HUDEP-2 (cell line): ENCODE data around the gene RERE.
"Not testable (repeated sequence)": the region's sequence is repeated elsewhere in the genome, so short reads cannot be mapped to it uniquely, and the experiment has no call there.

Experiments
- DNase-seq, 76 experiments: peaks; one replicate each; lab custom pipeline; 2025; ENCODE audit not compliant: unreplicated experiment in 76 of 76; lab: John Stamatoyannopoulos, UW

RERE gene

DNA sequence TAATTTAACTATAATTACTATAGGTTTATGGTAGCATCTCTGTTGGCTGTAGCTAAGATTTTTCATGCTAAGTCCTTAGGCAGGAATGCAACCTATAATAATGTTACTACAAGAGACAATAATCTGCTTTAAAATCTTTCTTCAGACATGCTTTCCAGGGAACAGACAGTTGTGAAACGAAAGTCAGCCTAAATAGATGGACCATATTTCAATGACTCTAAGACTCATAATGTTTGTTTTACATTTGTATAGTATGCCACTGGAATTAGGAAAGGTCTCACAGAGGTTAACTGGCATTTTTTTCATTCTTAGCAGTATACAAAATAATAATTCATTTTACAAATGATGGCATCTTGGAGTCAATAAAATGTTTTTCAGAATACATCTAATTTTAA, 8.1 kb downstream of the RERE start:
- DNase-seq = no peak

DNA sequence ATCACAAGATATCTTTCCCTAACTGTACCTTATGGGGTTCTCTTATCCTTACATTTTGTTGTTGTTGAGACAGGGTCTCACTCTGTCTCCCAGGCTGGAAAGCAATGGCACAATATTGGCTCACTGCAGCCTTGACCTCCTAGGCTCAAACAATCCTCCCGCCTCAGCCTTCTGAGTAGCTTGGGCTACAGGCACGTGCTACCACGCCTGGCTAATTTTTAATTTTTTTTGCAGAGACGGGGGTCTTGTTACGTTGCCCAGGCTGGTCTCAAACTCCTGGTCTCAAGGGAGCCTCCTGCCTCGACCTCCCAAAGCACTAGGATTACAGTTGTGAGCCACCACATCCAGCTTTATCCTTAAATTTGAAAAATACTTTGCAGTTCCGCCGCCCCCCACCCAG, 10.4 kb downstream of the RERE start:
- DNase-seq = no peak

DNA sequence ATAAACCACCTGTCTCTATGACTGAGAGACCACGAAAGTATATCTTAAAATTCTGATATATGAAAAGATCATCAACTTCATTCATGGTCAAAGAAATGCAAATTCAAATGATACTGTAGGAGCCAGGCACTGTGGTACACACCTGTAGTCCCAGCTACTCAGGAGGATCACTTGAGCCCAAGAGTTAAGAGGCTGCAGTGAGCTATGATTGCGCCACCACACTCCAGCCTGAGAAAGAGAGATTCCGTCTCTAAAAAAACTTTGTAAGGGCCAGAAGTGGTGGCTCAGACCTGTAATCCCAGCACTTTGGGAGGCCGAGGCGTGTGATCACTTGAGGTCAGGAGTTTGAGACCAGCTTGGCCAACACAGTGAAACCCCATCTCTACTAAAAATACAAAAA, 17.0 kb downstream of the RERE start:
- DNase-seq = no peak

DNA sequence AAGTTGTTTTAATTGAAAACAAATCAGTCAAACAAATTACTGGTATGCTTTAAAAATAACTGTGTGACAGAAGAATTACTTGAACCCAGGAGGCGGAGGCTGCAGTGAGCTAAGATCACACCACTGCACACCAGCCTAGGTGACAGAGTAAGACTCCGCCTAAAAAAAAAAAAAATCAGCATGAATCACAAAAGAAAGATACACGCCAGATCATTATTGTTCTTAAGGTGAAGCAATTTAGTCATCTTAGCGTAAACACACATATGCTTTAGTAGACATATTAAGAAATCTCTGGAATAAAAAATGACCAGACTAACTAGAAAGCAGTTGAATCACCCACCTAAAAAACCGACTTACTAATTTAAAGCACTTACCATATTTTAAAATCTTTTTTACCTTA, 20.2 kb downstream of the RERE start:
- DNase-seq = no peak

DNA sequence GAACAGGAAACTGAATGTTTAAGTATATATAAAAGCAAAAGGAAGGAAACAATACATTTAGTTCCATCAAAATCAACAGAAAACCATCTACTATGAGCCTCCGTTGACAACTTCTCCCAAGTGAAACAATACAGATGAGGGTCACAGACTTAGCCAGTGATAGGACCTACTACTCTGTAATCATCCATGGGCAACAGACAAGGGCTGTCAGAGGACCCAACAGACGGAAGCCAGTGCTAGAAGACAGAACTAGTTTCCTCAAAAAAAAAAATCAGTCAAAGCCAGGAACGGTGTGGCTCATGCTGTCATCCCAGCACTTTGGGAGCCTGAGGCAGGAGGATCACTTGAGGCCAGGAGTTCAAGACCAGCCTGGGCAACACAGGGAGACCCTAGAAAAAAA, 20.6 kb downstream of the RERE start:
- DNase-seq = no peak

DNA sequence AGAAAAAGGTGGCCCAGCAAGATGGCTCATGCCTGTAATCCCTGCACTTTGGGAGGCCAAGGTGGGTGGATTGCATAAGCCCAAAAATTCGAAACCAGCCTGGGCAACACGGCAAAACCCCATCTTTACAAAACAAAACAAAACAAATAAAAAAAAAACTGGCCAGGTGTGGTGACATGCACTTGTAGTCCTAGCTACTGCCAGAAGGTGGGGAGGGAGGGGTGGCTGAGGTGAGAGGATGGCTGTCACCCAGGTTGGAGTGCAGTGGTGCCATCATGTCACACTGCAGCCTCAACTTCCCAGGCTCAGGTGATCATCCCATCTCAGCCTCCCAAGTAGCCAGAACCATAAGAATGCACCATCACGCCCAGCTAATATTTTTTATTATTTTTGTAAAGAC, 22.8 kb downstream of the RERE start:
- no peak for DNase-seq

DNA sequence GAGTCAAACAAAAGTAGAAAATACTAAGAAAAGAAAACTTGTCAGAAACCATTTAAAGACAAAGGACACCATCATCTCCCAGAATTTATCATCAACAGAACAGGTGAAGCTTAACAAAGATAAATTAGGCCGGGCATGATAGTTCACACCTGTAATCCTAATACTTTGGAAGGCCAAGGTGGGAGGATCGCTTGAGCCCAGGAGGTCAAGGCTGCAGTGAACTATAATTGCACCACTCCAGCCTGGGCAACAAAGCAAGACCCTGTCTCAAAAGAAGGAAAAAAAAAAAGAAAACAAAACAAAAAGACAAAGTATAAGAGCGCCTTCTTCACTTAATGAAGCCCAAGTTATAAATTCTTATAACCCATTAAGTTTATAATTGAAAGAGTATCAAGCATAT, 25.6 kb downstream of the RERE start:
- no peak for DNase-seq

DNA sequence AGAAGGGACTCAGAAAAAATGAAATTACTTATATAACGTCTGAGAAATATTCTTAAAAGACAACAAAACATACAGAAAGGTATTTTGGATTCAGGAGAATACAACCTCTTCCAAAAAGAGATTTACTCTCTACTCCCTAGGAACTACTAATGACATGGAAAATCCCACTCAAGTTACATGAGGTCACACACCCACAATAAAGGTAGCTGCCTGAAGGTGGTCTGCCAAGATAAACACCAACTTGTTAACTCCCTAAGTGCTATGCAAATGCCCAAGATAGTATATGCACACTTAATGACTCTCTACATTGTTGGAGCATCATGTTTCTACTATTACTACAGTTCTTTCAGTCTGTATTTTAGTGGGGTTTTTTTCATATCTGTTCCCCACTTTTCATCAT, 26.5 kb downstream of the RERE start:
- DNase-seq = no peak

DNA sequence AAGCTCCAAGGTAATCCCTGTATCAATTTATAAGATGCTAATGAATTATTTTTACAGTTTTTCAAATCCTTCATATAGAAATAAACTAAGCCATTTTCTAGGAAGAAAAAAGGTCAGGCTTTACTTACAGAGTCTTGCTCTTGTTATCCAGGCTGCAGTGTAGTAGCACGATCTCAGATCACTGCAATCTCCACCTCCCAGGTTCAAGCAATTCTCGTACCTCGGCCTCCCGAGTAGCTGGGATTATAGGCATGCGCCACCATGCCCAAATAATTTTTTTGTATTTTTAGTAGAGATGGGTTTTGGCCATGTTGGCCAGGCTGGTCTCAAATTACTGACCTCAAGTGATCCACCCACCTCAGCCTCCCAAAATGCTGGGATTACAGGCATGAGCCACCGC, 27.0 kb downstream of the RERE start:
- DNase-seq = no peak

DNA sequence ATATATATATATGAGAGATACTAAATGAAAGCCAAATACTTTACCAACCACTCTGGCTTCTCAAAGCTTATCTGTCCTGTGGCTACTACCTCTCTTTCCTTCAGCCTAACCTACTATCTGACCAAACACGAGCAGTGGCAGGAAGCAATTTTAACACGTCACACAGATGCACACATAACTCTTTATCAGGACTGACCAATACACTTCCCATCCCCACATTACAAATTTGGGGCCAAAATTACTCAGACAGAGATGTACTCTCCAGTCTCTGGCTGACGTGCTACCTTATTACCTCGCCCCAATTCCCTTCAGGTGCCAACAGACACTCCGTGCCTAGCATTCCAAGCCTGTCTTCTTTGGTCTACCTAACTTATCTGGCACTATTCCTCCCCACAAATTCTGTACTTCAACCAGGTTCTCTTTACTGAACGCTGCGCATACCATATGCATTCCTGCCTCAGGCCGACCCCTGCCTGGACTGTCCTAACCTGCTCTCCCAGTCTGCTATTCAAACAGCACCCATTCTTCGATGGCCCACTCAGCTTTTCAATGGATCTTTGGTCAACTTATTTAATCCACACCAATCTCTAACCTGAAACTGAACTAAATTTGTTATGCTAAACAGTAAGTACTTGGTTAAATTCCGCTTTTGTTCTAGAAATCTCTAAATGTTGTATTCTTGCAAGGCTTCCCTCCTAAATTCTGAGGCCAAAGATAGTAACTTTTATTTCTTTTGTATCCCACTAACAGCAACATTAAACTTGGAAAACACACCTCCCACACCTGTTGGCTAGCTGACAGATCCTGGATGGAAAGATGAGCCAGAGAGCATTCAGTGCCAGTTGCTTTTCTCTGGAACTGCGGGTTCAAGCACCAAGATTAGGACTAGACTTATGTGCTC, 27.9 kb downstream of the RERE start:
- DNase-seq = peak in 46 of 76 experiments; percentile 1 to 74 (median 39)

DNA sequence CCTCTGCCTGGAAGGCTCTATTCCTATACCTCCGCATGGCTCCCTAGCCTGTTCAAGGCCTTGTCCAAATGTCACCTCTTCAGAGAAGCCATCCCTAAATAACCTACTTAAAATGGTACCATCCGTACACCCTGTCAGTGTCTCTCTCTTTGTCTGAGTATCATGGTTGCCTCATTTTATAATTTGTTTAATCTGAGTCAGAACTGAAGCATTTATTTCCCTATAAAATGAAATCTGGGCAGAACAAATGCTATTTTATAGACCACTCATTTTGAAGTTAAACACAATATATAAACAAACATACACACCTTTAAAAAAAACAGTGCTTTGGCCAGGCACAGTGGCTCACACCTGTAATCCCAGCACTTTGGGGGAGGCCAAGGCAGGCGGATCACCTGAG, 30.2 kb downstream of the RERE start:
- DNase-seq = no peak

DNA sequence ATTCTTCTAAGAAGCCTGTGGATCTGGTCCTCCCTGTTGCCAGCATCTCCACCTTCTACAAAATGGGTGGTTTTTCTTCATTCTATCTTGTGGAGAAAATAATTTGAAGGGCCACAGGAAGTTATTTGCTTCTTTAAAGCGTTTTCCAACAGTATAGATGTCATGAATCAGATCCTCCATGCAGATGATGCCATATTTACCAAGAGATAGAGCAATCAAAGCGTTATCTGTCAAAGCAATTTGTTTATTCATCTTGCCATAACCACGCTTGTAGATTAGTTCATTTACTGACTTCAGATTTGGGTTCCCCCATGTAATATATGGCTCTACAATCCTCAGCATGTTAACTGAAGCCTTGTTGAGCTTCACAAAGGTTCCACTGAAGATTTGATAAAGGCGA, 31.2 kb downstream of the RERE start:
- not testable (repeated sequence) for DNase-seq

DNA sequence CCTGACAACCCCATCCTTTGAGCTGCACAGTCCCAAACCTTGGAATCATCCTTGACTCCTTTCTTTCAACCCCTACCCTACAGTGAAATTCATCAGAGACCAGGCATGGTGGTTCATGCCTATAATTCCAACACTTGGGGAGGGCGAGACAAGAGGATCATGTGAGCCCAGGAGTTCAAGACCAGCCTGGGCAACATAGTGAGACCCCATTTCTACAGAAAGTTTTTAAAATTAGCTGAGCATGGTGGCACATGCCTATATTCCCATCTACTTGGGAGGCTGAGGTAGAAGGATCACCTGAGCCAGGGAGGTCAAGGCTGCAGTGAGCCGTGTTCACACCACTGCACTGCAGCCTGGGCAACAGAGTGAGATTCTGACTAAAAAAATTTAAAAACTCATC, 34.5 kb downstream of the RERE start:
- DNase-seq = no peak

DNA sequence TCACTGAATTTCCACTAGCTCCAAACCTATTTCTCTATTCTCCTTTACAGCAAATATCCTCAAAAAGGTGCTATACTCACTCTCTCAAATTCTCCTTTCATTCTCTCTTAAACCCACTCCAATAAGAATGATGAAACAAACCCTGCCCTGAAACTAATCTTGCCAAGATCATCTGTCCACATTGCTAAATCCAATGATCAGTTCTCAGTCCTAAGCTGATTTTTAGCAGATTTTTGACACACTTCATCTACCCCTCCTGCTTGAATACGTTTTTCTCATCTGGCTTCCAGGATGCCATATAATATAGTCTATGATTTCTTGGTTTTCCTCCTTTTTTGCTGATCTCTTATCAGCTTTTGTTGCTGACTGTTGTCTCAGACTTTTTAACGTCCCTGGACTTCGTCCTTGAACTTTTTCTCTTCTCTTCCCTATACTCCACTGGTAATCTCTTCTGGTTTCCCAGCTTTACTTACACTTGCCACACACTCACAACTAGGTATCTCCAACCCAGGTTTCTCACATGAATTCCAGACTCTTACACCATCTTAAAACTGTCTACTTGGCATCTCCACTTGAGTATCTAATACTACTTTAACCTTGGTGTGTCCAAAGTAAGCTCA, 35.3 kb downstream of the RERE start:
- no peak for DNase-seq

DNA sequence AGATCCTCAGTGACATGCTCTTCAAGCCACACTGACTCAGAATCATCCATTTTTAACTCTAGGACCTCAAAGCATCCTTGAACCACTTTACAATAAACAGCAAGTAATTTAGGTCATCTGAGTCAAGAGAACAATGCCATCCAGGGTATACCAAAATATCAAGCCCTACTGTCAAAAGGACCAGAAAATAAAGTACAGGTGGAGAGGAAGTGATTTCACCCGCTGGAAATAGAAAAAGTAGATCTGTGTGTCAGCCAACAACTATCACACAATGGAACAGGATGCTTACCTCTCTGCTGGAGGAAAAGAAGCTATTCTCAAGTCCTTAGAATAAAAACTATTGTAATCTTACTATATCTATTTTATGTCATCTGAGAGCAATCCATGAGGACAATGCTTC, 37.0 kb downstream of the RERE start:
- no peak for DNase-seq

DNA sequence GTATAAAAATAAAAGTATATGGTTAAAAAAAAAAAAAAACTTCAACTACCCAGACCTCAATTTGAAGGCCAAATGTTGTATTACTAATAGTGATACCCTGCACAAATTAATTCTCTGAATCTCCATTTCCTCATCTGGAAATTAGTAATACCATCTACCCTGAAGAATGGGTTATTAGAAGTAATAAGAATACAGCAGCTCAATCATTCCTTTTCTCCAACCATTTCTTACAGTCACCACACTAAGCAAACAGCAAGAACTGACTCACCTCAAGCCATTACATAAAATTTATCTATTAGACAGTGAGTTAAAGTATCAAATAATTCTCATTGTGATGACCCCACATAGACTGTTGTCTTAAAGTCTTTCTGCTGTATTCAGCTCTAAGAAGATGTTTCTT, 39.6 kb downstream of the RERE start:
- no peak for DNase-seq

DNA sequence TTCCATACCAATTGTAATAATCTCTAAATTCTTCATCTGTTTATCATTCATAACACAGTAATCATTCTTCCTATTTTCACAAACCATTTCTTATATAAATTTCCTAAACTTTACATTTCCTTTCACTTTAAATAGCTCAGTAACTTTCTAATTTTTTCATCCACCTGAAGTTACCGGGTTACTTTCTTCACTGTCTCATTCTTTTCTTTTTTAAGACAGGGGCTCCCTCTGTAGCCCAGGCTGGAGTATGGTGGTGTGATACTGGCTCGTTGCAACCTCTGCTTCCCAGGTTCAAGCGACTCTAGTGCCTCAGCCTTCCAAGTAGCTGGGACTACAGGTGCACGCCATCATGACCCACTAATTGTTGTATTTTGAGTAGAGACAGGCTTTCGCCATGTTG, 41.3 kb downstream of the RERE start:
- DNase-seq = no peak

DNA sequence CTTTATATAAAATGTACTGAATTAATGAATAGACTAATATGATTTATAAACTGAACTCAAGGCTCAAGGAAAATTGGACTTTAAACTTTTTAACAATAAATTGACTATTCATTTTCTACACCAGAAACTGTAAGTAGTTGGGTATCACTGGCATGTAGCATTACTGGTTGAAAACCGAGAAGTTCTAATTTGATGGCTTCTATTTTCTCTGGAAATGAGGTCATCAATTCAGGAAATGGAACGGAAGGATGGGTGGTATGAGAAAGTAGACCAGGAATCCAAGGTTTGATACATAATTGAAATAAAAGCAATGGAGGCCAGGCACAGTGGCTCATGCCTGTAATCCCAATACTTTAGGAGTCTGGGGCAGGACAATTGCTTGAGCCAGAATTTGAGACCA, 50.4 kb downstream of the RERE start:
- no peak for DNase-seq

DNA sequence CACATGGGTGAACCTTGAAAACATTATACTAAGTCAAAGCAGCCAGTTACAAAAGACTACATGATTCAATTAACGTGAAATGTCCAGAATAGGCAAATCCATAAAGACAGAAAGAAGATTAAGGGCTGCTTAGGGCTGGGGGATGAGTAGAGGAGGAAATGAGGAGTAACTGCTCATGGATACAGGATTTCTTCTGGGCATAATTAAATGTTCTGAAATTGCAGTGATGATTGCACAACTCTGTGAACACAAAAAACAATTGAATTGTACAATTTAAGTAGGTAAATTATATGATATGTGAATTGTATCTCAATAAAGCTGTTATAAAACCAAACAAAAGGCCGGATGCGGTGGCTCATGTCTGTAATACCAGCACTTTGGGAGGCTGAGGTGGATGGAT, 52.2 kb downstream of the RERE start:
- DNase-seq = no peak

DNA sequence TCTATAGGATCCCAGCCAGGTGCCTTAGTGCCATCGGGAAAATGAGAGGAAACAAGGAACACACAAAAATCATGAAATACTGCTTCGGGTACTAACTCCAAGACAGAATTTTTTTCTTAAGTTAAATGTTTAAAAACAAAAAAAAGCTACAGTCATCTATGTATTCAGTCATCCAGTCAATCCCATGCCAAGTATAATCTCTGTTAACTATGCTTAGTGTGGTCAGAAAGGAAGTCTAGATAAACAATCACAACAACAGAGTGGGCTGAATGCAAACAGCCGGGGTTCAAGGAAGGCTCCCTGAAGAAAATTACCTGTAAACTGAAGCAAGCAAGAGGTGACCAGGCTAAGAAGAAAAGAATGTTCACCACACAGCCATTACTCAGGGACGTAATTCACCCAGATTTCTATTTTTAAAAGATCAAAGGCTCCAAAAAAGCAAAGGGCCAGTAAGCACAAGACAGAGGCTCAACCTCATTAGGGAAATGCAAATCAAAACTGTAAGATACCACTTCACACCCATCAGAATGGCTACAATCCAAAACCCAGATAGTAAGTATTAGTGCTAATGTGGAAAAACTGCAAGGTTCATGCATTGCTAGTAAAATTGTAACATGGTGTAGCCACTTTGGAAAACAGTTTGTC, 53.0 kb downstream of the RERE start:
- DNase-seq = no peak

DNA sequence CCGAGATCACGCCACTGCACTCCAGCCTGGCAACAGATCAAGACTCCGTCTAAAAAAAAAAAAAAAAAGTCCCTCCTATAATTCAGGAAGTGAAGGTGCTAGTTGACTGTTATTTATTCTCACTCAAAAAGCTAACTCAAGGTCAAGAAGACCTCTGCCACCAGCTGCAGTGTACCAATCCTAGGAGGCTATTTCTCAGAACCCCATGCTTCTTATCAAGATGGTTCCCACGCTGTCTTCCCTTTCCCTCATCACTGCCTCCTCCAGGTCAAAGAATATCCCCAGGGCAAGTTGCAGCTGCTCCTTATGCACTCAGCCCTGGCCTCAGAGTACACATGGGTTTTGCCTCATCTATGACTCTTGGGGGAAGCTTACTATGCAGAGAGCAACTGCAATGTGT, 53.6 kb downstream of the RERE start:
- no peak for DNase-seq

DNA sequence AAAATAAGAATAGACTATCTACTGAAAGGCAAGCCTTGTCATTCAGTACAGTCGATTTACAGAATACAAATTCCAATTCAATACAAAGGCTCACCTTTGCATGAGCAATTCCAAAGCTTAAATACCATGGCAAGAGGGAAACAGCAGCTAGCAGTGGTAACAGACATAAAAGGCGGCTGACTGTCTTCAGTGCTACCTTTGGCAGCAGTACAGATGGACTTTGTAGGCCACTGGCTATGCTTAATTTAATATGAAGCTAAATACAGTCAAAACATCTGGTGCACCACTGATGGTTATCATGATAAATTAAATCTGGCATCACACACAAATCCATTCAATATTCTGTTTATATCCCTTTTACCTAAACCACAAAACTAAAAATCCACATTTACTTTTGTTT, 62.4 kb downstream of the RERE start:
- DNase-seq = no peak
